ENCODE measurements around the gene ZNF804A.

ZNF804A gene

GRCh38 chr2:184945326-184945725, 347.0 kb downstream of the ZNF804A start:
- no peak overlapping the region for H3K4ac ChIP-seq (ENCODE audit: low read depth in 1 of 2, low read length in 2 of 2)
- H3K27ac ChIP-seq (ENCODE audit: low read length, poor library complexity, severe bottlenecking), result no peak overlapping the region
- WGBS, result 70% methylated on average over 3 of the region's 4 CpGs
- H2BK15ac ChIP-seq (ENCODE audit: low read depth, poor library complexity, severe bottlenecking), result no peak overlapping the region
- H2BK5ac ChIP-seq (ENCODE audit: low read depth, low read length, poor library complexity, severe bottlenecking), result no peak overlapping the region
- no peaks in the 10 kb centered on the region for H3K27me3 ChIP-seq (ENCODE audit: control insufficient read depth in 1 of 2, insufficient read depth in 1 of 2, low read length in 2 of 2)
- no peak overlapping the region for H4K8ac ChIP-seq (ENCODE audit: low read length)
- H3K4me1 ChIP-seq (ENCODE audit: control insufficient read depth, insufficient read depth, low read depth, low read length), result no peaks in the 10 kb centered on the region
- H3K23ac ChIP-seq (ENCODE audit: low read length in 2 of 2), result no peak overlapping the region
- no peak overlapping the region for H3K18ac ChIP-seq (ENCODE audit: low read depth in 1 of 2, low read length in 2 of 2)
- H3K9ac ChIP-seq (ENCODE audit: low read length), result no peak overlapping the region
- no peak overlapping the region for H2AK5ac ChIP-seq (ENCODE audit: low read length, severe bottlenecking)
- H3K36me3 ChIP-seq (ENCODE audit: control insufficient read depth in 1 of 2, insufficient read depth in 2 of 2, low read depth in 1 of 2, low read length in 2 of 2), result no peaks in the 10 kb centered on the region
- peaks cover 8% of the 10 kb centered on the region for H3K9me3 ChIP-seq (ENCODE audit: control insufficient read depth, low read length)
- H3K79me1 ChIP-seq (replicated peaks; ENCODE audit: low read length, poor library complexity, severe bottlenecking), result no peaks in the 10 kb centered on the region
- H3K4me2 ChIP-seq (ENCODE audit: low read length, poor library complexity, severe bottlenecking), result no peak overlapping the region
- no peak overlapping the region for H3K14ac ChIP-seq (ENCODE audit: low read length in 2 of 2)
- H3K4me3 ChIP-seq (ENCODE audit: insufficient read depth in 1 of 2, low read depth in 1 of 2, low read length in 2 of 2), result no peak overlapping the region
- no peak overlapping the region for H2AFZ ChIP-seq (ENCODE audit: low read depth, low read length)
- DNase-seq, result no peak
- H2BK12ac ChIP-seq (ENCODE audit: low read length in 2 of 2), result no peak overlapping the region
- H4K91ac ChIP-seq (ENCODE audit: low read length), result no peak overlapping the region
- no peak overlapping the region for H2BK120ac ChIP-seq (ENCODE audit: low read depth, low read length)

DNA sequence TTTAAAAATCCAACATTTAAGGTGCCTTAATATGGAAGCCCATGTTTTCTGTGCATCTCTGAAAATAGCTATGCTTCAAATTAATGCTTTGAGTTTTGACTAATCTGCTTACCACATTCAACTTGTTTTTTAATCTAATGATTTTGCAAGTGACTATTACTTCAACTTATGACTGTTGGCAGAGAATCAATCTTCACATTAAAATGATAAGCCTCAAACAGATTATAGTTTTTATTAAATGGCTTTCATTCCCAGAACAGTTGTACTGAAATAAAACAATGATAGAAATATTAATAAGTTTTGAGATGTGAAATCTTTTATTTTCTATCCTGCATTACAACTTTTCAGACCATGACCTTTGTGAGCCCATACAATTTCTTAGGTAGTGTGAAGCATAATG, 347.5 kb downstream of the ZNF804A start:
- no peak overlapping the region for H3K23ac ChIP-seq (ENCODE audit: low read length in 2 of 2)
- H3K27me3 ChIP-seq (ENCODE audit: control insufficient read depth in 1 of 2, insufficient read depth in 1 of 2, low read length in 2 of 2), result no peaks in the 10 kb centered on the region
- no peak overlapping the region for H2AK5ac ChIP-seq (ENCODE audit: low read length, severe bottlenecking)

DNA sequence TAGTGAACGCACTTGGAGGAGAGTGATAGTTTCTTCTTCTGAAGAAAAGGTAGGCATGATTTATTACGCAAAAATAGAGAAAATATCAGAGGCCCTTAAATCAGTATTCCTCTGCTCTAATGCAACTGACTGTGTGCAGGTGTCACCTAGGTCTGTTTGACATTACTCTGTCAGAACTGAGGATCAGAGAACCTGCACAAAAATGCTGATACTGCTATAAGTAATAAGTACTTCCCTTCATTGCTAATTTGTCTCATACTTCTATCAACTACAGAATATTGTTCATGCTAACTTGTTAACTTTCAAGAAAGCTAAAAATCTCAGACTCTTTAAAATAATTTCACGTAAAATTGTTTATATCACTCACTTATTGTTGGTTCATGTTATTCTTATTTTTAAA, 358.5 kb downstream of the ZNF804A start:
- WGBS, result 92% methylated on average over 2 of the region's 3 CpGs
- Histone ChIP-seq H3K27me3 (ENCODE audit: control insufficient read depth in 1 of 2, insufficient read depth in 1 of 2, low read length in 2 of 2) (no peaks in the 10 kb centered on the region), H3K79me1 (replicated peaks; ENCODE audit: low read length, poor library complexity, severe bottlenecking) (no peaks in the 10 kb centered on the region), H3K9ac (ENCODE audit: low read length) (no peak overlapping the region), H2BK12ac (ENCODE audit: low read length in 2 of 2) (no peak overlapping the region), H3K18ac (ENCODE audit: low read depth in 1 of 2, low read length in 2 of 2) (no peak overlapping the region), H3K23ac (ENCODE audit: low read length in 2 of 2) (no peak overlapping the region), H4K91ac (ENCODE audit: low read length) (no peak overlapping the region), H3K4me1 (ENCODE audit: control insufficient read depth, insufficient read depth, low read depth, low read length) (no peaks in the 10 kb centered on the region), H2BK15ac (ENCODE audit: low read depth, poor library complexity, severe bottlenecking) (no peak overlapping the region), H4K8ac (ENCODE audit: low read length) (no peak overlapping the region), H3K36me3 (ENCODE audit: control insufficient read depth in 1 of 2, insufficient read depth in 2 of 2, low read depth in 1 of 2, low read length in 2 of 2) (no peaks in the 10 kb centered on the region), H3K4ac (ENCODE audit: low read depth in 1 of 2, low read length in 2 of 2) (no peak overlapping the region), H3K9me3 (ENCODE audit: control insufficient read depth, low read length) (peaks cover 12% of the 10 kb centered on the region), H3K4me2 (ENCODE audit: low read length, poor library complexity, severe bottlenecking) (no peak overlapping the region), H2AFZ (ENCODE audit: low read depth, low read length) (no peak overlapping the region), H2BK5ac (ENCODE audit: low read depth, low read length, poor library complexity, severe bottlenecking) (no peak overlapping the region), H3K27ac (ENCODE audit: low read length, poor library complexity, severe bottlenecking) (no peak overlapping the region), H3K4me3 (ENCODE audit: insufficient read depth in 1 of 2, low read depth in 1 of 2, low read length in 2 of 2) (no peak overlapping the region), H2BK120ac (ENCODE audit: low read depth, low read length) (no peak overlapping the region), H2AK5ac (ENCODE audit: low read length, severe bottlenecking) (no peak overlapping the region), H3K14ac (ENCODE audit: low read length in 2 of 2) (no peak overlapping the region)
- no peak for DNase-seq

More for the DNA sequence above, 347.5 kb downstream of the ZNF804A start:
- no peak overlapping the region for H3K18ac ChIP-seq (ENCODE audit: low read depth in 1 of 2, low read length in 2 of 2)
- no peak overlapping the region for H3K4ac ChIP-seq (ENCODE audit: low read depth in 1 of 2, low read length in 2 of 2)
- no peaks in the 10 kb centered on the region for H3K36me3 ChIP-seq (ENCODE audit: control insufficient read depth in 1 of 2, insufficient read depth in 2 of 2, low read depth in 1 of 2, low read length in 2 of 2)
- no peaks in the 10 kb centered on the region for H3K79me1 ChIP-seq (replicated peaks; ENCODE audit: low read length, poor library complexity, severe bottlenecking)
- no peak overlapping the region for H2BK12ac ChIP-seq (ENCODE audit: low read length in 2 of 2)
- H3K4me3 ChIP-seq (ENCODE audit: insufficient read depth in 1 of 2, low read depth in 1 of 2, low read length in 2 of 2), result no peak overlapping the region
- no peak overlapping the region for H2BK120ac ChIP-seq (ENCODE audit: low read depth, low read length)
- H2BK5ac ChIP-seq (ENCODE audit: low read depth, low read length, poor library complexity, severe bottlenecking), result no peak overlapping the region
- no peak overlapping the region for H3K9ac ChIP-seq (ENCODE audit: low read length)
- no peak overlapping the region for H3K27ac ChIP-seq (ENCODE audit: low read length, poor library complexity, severe bottlenecking)
- no peaks in the 10 kb centered on the region for H3K4me1 ChIP-seq (ENCODE audit: control insufficient read depth, insufficient read depth, low read depth, low read length)
- H2BK15ac ChIP-seq (ENCODE audit: low read depth, poor library complexity, severe bottlenecking), result no peak overlapping the region
- no peak overlapping the region for H2AFZ ChIP-seq (ENCODE audit: low read depth, low read length)
- no peak for DNase-seq
- no peak overlapping the region for H3K14ac ChIP-seq (ENCODE audit: low read length in 2 of 2)
- H4K91ac ChIP-seq (ENCODE audit: low read length), result no peak overlapping the region
- H3K9me3 ChIP-seq (ENCODE audit: control insufficient read depth, low read length), result peaks cover 8% of the 10 kb centered on the region
- no peak overlapping the region for H4K8ac ChIP-seq (ENCODE audit: low read length)
- no peak overlapping the region for H3K4me2 ChIP-seq (ENCODE audit: low read length, poor library complexity, severe bottlenecking)

DNA sequence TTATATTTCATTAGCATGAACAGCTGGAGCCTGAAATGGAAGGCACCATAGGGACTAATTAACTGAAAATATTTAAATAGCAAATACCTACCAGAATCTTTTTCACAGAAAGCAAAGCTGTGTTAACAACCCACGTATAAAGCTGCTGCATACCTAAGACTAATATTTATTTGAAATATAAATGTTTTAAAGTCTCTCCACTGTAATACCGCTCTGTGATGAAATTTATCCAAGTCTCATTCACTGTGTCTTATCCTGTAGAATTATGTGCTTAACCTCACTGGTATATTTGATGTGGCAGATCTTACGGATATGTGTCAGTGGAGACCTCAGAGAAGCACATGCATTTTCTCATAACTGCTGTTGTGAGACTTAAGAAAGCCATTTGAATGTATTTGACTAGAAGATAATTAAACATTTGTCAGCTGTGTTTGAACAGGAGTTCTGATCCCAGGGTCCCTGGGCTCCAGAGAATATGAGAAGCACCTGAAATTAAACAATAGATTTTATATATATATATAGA, 373.3 kb downstream of the ZNF804A start:
- no peak overlapping the region for H2BK15ac ChIP-seq (ENCODE audit: low read depth, poor library complexity, severe bottlenecking)
- no peak overlapping the region for H3K23ac ChIP-seq (ENCODE audit: low read length in 2 of 2)
- H3K27ac ChIP-seq (ENCODE audit: low read length, poor library complexity, severe bottlenecking), result no peak overlapping the region
- WGBS, result 94% methylated on average over 2 of the region's 3 CpGs
- no peak overlapping the region for H3K4me3 ChIP-seq (ENCODE audit: insufficient read depth in 1 of 2, low read depth in 1 of 2, low read length in 2 of 2)
- no peaks in the 10 kb centered on the region for H3K27me3 ChIP-seq (ENCODE audit: control insufficient read depth in 1 of 2, insufficient read depth in 1 of 2, low read length in 2 of 2)
- H2AK5ac ChIP-seq (ENCODE audit: low read length, severe bottlenecking), result no peak overlapping the region
- DNase-seq, result no peak
- H3K4me2 ChIP-seq (ENCODE audit: low read length, poor library complexity, severe bottlenecking), result no peak overlapping the region
- no peak overlapping the region for H4K8ac ChIP-seq (ENCODE audit: low read length)
- H3K36me3 ChIP-seq (ENCODE audit: control insufficient read depth in 1 of 2, insufficient read depth in 2 of 2, low read depth in 1 of 2, low read length in 2 of 2), result no peaks in the 10 kb centered on the region
- no peak overlapping the region for H2BK120ac ChIP-seq (ENCODE audit: low read depth, low read length)
- no peak overlapping the region for H2BK5ac ChIP-seq (ENCODE audit: low read depth, low read length, poor library complexity, severe bottlenecking)
- peaks cover 3% of the 10 kb centered on the region for H3K9me3 ChIP-seq (ENCODE audit: control insufficient read depth, low read length)
- no peak overlapping the region for H3K14ac ChIP-seq (ENCODE audit: low read length in 2 of 2)
- H3K9ac ChIP-seq (ENCODE audit: low read length), result no peak overlapping the region
- H3K4ac ChIP-seq (ENCODE audit: low read depth in 1 of 2, low read length in 2 of 2), result no peak overlapping the region
- H3K4me1 ChIP-seq (ENCODE audit: control insufficient read depth, insufficient read depth, low read depth, low read length), result no peaks in the 10 kb centered on the region
- no peak overlapping the region for H2AFZ ChIP-seq (ENCODE audit: low read depth, low read length)
- H4K91ac ChIP-seq (ENCODE audit: low read length), result no peak overlapping the region
- H3K79me1 ChIP-seq (replicated peaks; ENCODE audit: low read length, poor library complexity, severe bottlenecking), result no peaks in the 10 kb centered on the region
- no peak overlapping the region for H3K18ac ChIP-seq (ENCODE audit: low read depth in 1 of 2, low read length in 2 of 2)
- H2BK12ac ChIP-seq (ENCODE audit: low read length in 2 of 2), result no peak overlapping the region

Data from mesenchymal stem cell (in vitro differentiated cells and primary cell).